GM13976 (cell line): ENCODE results near the gene PNPLA3.

Experiments
- DNase-seq: peaks from one replicate; pipeline ENCODE4 v3.0.0; 2012; ENCODE audit warnings: low spot score
- CTCF ChIP-seq: IDR thresholded peaks from 2 replicates; pipeline ENCODE4 v1.5.1; 2012; ENCODE audit warnings: borderline replicate concordance, mild to moderate bottlenecking; ENCODE audit not compliant: insufficient read depth; ENCODE audit errors: extremely low read depth, missing control alignments, control extremely low read depth
- in situ Hi-C: fragments of 300-500 bp; cut with MboI; formaldehyde crosslinking; loops from one replicate; pipeline ENCODE4 v1.12.0; 2022; ENCODE audit warnings: low sequenced_read_pairs, mixed read lengths, inconsistent platforms; ENCODE audit not compliant: unreplicated experiment

The PNPLA3 gene

GRCh38 chr22:43922123-43922522 is 1.5 kb upstream of the PNPLA3 start:
- in situ Hi-C loops, result no loop called here
- no peak for TF ChIP-seq CTCF

GRCh38 chr22:43923191-43923590 is 414 bp upstream of the PNPLA3 start:
- no peak for TF ChIP-seq CTCF
- DNase-seq, result peak; percentile 69
- in situ Hi-C loops, result no loop called here

More at GRCh38 chr22:43922123-43922522, 1.5 kb upstream of the PNPLA3 start:
- DNase-seq, result no peak

- no peak for DNase-seq
- no peak for TF ChIP-seq CTCF
- in situ Hi-C loops, result no loop called here
Observed at GRCh38 chr22:43924877-43925276, 1.3 kb downstream of the PNPLA3 start.

- no peak for DNase-seq
- no peak for TF ChIP-seq CTCF
- in situ Hi-C loops, result no loop called here
Observed at GRCh38 chr22:43925433-43926348, 2.1 kb downstream of the PNPLA3 start.

GRCh38 chr22:43926349-43926710 is 2.7 kb downstream of the PNPLA3 start:
- DNase-seq, result no peak
- in situ Hi-C loops, result no loop called here
- TF ChIP-seq CTCF, result no peak

GRCh38 chr22:43928468-43928867 is 4.9 kb downstream of the PNPLA3 start:
- TF ChIP-seq CTCF, result no peak
- in situ Hi-C loops, result no loop called here
- DNase-seq, result no peak
